ENCODE measurements around the gene PROM2.

The PROM2 gene

GRCh38 chr2:95294579-95295250 is 20.5 kb downstream of the PROM2 start:
- Histone ChIP-seq H3K9me3 (no peaks in the 10 kb centered on the region), H3K4me1 (no peaks in the 10 kb centered on the region), H3K36me3 (no peaks in the 10 kb centered on the region), H3K4me3 (ENCODE audit: low read depth, low read length) (no peak overlapping the region), H3K27me3 (no peaks in the 10 kb centered on the region)
- no peak for DNase-seq
- TF ChIP-seq CTCF (IDR thresholded peaks at IDR 0.05; ENCODE audit: low read depth, low read length) = no peak

- no peaks in the 10 kb centered on the region for H3K27me3 ChIP-seq
- no peak for TF ChIP-seq CTCF (IDR thresholded peaks at IDR 0.05; ENCODE audit: low read depth, low read length)
- no peak for DNase-seq
- no peaks in the 10 kb centered on the region for H3K9me3 ChIP-seq
- H3K36me3 ChIP-seq = no peaks in the 10 kb centered on the region
- no peak overlapping the region for H3K4me3 ChIP-seq (ENCODE audit: low read depth, low read length)
- H3K4me1 ChIP-seq = no peaks in the 10 kb centered on the region
Observed at GRCh38 chr2:95295376-95295775, 21.1 kb downstream of the PROM2 start.

- no peaks in the 10 kb centered on the region for H3K27me3 ChIP-seq
- DNase-seq = no peak
- H3K36me3 ChIP-seq = no peaks in the 10 kb centered on the region
- no peak for TF ChIP-seq CTCF (IDR thresholded peaks at IDR 0.05; ENCODE audit: low read depth, low read length)
- H3K4me1 ChIP-seq = no peaks in the 10 kb centered on the region
- no peaks in the 10 kb centered on the region for H3K9me3 ChIP-seq
- H3K4me3 ChIP-seq (ENCODE audit: low read depth, low read length) = no peak overlapping the region
Observed at GRCh38 chr2:95296011-95296410, 21.8 kb downstream of the PROM2 start.

GRCh38 chr2:95296880-95297487 is 22.7 kb downstream of the PROM2 start, which contains the start of gene KCNIP3:
Gene KCNIP3, plus strand, starts transcription at chr2:95297347. Its CDS starts 92 bp downstream, at chr2:95297439.
- DNase-seq = no peak
- no peaks in the 10 kb centered on the region for H3K27me3 ChIP-seq
- H3K9me3 ChIP-seq = no peaks in the 10 kb centered on the region
- no peaks in the 10 kb centered on the region for H3K4me1 ChIP-seq
- H3K4me3 ChIP-seq (ENCODE audit: low read depth, low read length) = no peak within 1 kb of the TSS
- no peak for TF ChIP-seq CTCF (IDR thresholded peaks at IDR 0.05; ENCODE audit: low read depth, low read length)
- H3K36me3 ChIP-seq = no peaks in the 10 kb centered on the region

- Histone ChIP-seq H3K9me3 (no peaks in the 10 kb centered on the region), H3K4me3 (ENCODE audit: low read depth, low read length) (no peak overlapping the region)
Observed at GRCh38 chr2:95297639-95298395, 23.6 kb downstream of the PROM2 start.

More at GRCh38 chr2:95297639-95298395, 23.6 kb downstream of the PROM2 start:
- DNase-seq = no peak
- no peak for TF ChIP-seq CTCF (IDR thresholded peaks at IDR 0.05; ENCODE audit: low read depth, low read length)
- Histone ChIP-seq H3K36me3 (no peaks in the 10 kb centered on the region), H3K4me1 (no peaks in the 10 kb centered on the region), H3K27me3 (no peaks in the 10 kb centered on the region)
